ENCODE results near the gene ECPAS.

DNA sequence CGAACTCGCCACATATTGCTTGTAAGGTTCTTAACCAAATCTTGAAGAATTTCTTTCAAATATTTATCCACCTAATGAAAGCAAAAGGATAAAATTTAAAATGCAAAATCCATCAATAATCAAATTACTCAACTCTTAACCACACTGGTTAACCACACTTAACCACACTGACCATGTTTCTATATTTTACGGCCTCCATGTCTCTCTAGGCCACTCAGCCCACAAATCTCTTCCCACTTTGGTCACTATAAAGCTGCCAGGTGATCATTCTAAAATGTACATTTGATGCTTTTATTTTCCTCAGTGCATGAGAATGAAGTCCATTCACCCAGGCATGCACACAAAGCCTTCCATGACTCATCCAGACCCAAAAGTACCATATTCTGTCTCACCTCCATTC is 97.8 kb downstream of the ECPAS start:
- TF ChIP-seq, protein P1, sequence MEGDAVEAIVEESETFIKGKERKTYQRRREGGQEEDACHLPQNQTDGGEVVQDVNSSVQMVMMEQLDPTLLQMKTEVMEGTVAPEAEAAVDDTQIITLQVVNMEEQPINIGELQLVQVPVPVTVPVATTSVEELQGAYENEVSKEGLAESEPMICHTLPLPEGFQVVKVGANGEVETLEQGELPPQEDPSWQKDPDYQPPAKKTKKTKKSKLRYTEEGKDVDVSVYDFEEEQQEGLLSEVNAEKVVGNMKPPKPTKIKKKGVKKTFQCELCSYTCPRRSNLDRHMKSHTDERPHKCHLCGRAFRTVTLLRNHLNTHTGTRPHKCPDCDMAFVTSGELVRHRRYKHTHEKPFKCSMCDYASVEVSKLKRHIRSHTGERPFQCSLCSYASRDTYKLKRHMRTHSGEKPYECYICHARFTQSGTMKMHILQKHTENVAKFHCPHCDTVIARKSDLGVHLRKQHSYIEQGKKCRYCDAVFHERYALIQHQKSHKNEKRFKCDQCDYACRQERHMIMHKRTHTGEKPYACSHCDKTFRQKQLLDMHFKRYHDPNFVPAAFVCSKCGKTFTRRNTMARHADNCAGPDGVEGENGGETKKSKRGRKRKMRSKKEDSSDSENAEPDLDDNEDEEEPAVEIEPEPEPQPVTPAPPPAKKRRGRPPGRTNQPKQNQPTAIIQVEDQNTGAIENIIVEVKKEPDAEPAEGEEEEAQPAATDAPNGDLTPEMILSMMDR (IDR thresholded peaks at IDR 0.05; ENCODE audit: poor library complexity) = no peak
- no peak for TF ChIP-seq EZH2 (IDR thresholded peaks at IDR 0.05; ENCODE audit: borderline replicate concordance)
- no peak for TF ChIP-seq EZH2phosphoT487 (IDR thresholded peaks at IDR 0.05; ENCODE audit: low read depth, severe bottlenecking, unreplicated experiment)
